Measurements from ENCODE around the gene LYZL1. TPM values are rescaled to one million over a fixed set of nuclear protein-coding genes. Genes with fewer than 3 reads are reported as not detected.

LYZL1 gene
- total and polyA plus RNA-seq, 8 donors, result not detected

DNA sequence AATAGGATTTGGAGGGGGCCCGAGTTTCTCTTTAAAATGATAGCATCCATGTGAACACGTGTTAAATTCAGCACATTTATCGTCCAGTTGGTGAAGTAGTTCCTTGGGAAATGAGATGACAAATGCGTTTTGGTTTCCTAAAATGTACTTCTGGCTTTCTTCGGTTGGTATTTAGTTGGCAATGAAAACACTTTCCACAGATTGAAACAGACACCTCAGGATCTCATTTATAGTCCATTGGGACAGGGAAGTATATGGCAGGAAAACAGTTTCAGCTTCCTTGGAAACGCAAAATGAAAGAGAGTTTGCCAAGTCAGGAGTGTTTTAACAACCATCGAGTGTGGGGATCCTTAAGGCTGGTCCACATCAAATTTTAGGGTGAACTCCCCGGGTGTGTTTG lies 19.4 kb upstream of the LYZL1 start:
- Histone ChIP-seq H3K36me3 (no peaks in the 10 kb centered on the region), H3K27ac (no peak overlapping the region), H3K4me3 (no peak overlapping the region), H3K4me1 (no peaks in the 10 kb centered on the region), H3K27me3 (no peaks in the 10 kb centered on the region), H3K9me3 (no peaks in the 10 kb centered on the region)
- no peak for TF ChIP-seq CTCF (IDR thresholded peaks at IDR 0.05)
- no peak for ATAC-seq
- intact Hi-C loops (cut with DNase I), result no loop called here
- DNase-seq, result no peak

DNA sequence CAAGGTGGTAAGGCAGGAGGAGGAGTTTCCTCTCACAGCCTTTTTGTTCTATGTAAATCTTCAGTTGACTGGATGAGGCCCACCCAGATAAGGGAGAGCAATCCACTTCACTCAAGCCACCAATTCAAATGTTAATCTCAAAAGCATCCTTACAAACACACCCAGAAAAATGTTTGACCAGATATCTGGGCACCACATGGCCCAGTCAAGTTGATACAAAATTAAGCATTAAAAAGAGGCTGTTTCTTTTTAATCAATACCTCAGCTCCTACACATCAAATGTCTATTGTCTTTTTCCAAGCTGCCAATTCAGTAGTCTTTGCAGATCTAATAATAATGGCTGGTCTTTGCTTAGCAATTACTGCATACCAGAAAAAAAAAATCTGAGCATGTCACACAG lies 18.0 kb upstream of the LYZL1 start:
- Histone ChIP-seq H3K9me3 (no peaks in the 10 kb centered on the region), H3K4me1 (no peaks in the 10 kb centered on the region), H3K36me3 (no peaks in the 10 kb centered on the region), H3K27me3 (no peaks in the 10 kb centered on the region), H3K4me3 (no peak overlapping the region), H3K27ac (no peak overlapping the region)
- TF ChIP-seq CTCF (IDR thresholded peaks at IDR 0.05), result no peak
- intact Hi-C loops (cut with DNase I), result no loop called here
- DNase-seq, result no peak
- ATAC-seq, result no peak

GRCh38 chr10:29271877-29272276 lies 17.0 kb upstream of the LYZL1 start:
- intact Hi-C loops (cut with DNase I), result no loop called here
- H3K4me3 ChIP-seq, result no peak overlapping the region
- no peaks in the 10 kb centered on the region for H3K27me3 ChIP-seq
- no peaks in the 10 kb centered on the region for H3K4me1 ChIP-seq
- H3K27ac ChIP-seq, result no peak overlapping the region
- H3K36me3 ChIP-seq, result no peaks in the 10 kb centered on the region
- DNase-seq (no peak), ATAC-seq (no peak)
- no peaks in the 10 kb centered on the region for H3K9me3 ChIP-seq
- no peak for TF ChIP-seq CTCF (IDR thresholded peaks at IDR 0.05)

GRCh38 chr10:29273478-29273877 lies 15.4 kb upstream of the LYZL1 start:
- Histone ChIP-seq H3K27me3 (no peaks in the 10 kb centered on the region), H3K36me3 (no peaks in the 10 kb centered on the region), H3K4me1 (no peaks in the 10 kb centered on the region), H3K9me3 (no peaks in the 10 kb centered on the region), H3K27ac (no peak overlapping the region), H3K4me3 (no peak overlapping the region)
- no peak for TF ChIP-seq CTCF (IDR thresholded peaks at IDR 0.05)
- intact Hi-C loops (cut with DNase I), result no loop called here
- DNase-seq (no peak), ATAC-seq (no peak)

GRCh38 chr10:29276251-29276850 lies 12.5 kb upstream of the LYZL1 start:
- Histone ChIP-seq H3K27me3 (peaks cover 0 to 4% of the 10 kb centered on the region in 2 donors), H3K27ac (no peak overlapping the region), H3K4me1 (no peaks in the 10 kb centered on the region), H3K36me3 (no peaks in the 10 kb centered on the region), H3K9me3 (no peaks in the 10 kb centered on the region), H3K4me3 (no peak overlapping the region)
- DNase-seq (no peak), ATAC-seq (no peak)
- intact Hi-C loops (cut with DNase I), result no loop called here
- TF ChIP-seq CTCF (IDR thresholded peaks at IDR 0.05), result no peak
